Sciatic nerve (tissue), 2 donors: ENCODE data around the gene SESTD1. TPM values are rescaled to one million over a fixed set of nuclear protein-coding genes. Genes with fewer than 3 reads are reported as not detected.
"Not testable (repeated sequence)": the region's sequence is repeated elsewhere in the genome, so short reads cannot be mapped to it uniquely, and the experiment has no call there.

Experiments
- ATAC-seq: fragments of 200-7000 bp; cut with Tn5 transposase; one replicate; pipeline ENCODE4 v1.9.1; 2020; ENCODE audit warnings: mild to moderate bottlenecking, moderate library complexity
- DNase-seq: peaks from one replicate; pipeline ENCODE4 v3.0.0-alpha.2; 2020; ENCODE audit warnings: low spot score
- intact Hi-C: fragments of 100-400 bp; cut with DNase I; formaldehyde crosslinking; loops from one replicate; pipeline ENCODE4 v1.14.2; 2022
- total RNA-seq: library from RNA; stranded (reverse); fragmentation: NEBNext Ultra II Directional; extraction: Animal tissue kit (Norgen Biotek cat#: 25700); gene quantifications from one replicate; pipeline ENCODE4 v1.2.1, GENCODE V29; 2021
- donor health status: DM: no; HTN: no; CAD: no.
- donor health status: DM: no; HTN: no; CAD: no.

SESTD1 gene
- total RNA-seq, 1 donor from 2014 or later: 139 TPM

- intact Hi-C loops: no loop called here
Observed at GRCh38 chr2:179140571-179140970, 124.1 kb downstream of the SESTD1 start.

GRCh38 chr2:179139506-179139905 is 125.1 kb downstream of the SESTD1 start:
- DNase-seq: no peak
- ATAC-seq: no peak
- intact Hi-C loops: no loop called here

More at GRCh38 chr2:179140571-179140970, 124.1 kb downstream of the SESTD1 start:
- DNase-seq: no peak
- no peak for ATAC-seq

GRCh38 chr2:179137200-179137759 is 127.4 kb downstream of the SESTD1 start:
- ATAC-seq (no peak), DNase-seq (no peak)
- intact Hi-C loops: no loop called here

- intact Hi-C loops: no loop called here
- no peak for ATAC-seq
- no peak for DNase-seq
Observed at GRCh38 chr2:179133016-179133415, 131.6 kb downstream of the SESTD1 start.

- DNase-seq (no peak), ATAC-seq (no peak)
- intact Hi-C loops: no loop called here
Observed at GRCh38 chr2:179132076-179132475, 132.6 kb downstream of the SESTD1 start.

GRCh38 chr2:179130560-179130959 is 134.1 kb downstream of the SESTD1 start:
- intact Hi-C loops: no loop called here
- ATAC-seq (no peak), DNase-seq (no peak)

- ATAC-seq (no peak), DNase-seq (no peak)
- intact Hi-C loops: no loop called here
Observed at GRCh38 chr2:179129574-179130238, 134.9 kb downstream of the SESTD1 start.

- no peak for DNase-seq
- intact Hi-C loops: no loop called here
- no peak for ATAC-seq
Observed at GRCh38 chr2:179125404-179125803, 139.2 kb downstream of the SESTD1 start.

GRCh38 chr2:179124282-179124681 is 140.3 kb downstream of the SESTD1 start:
- intact Hi-C loops: no loop called here
- DNase-seq (no peak), ATAC-seq (no peak)

- ATAC-seq (no peak), DNase-seq (no peak)
- intact Hi-C loops: no loop called here
Observed at GRCh38 chr2:179123272-179123662, 141.4 kb downstream of the SESTD1 start.

- no peak for DNase-seq
- intact Hi-C loops: no loop called here
- ATAC-seq: peak; percentile 59
Observed at GRCh38 chr2:179107737-179108136, 156.9 kb downstream of the SESTD1 start.

GRCh38 chr2:179106676-179107428 is 157.8 kb downstream of the SESTD1 start:
- DNase-seq (no peak), ATAC-seq (peak; percentile 53)
- intact Hi-C loops: no loop called here

GRCh38 chr2:179106342-179106675 is 158.3 kb downstream of the SESTD1 start:
- ATAC-seq (no peak), DNase-seq (no peak)
- intact Hi-C loops: no loop called here

GRCh38 chr2:179104736-179105135 is 159.9 kb downstream of the SESTD1 start:
- intact Hi-C loops: no loop called here
- DNase-seq: no peak
- peak; percentile 46 for ATAC-seq

- intact Hi-C loops: no loop called here
- no peak for ATAC-seq
Observed at GRCh38 chr2:179098080-179098689, 166.4 kb downstream of the SESTD1 start.

GRCh38 chr2:179097131-179097530 is 167.5 kb downstream of the SESTD1 start:
- intact Hi-C loops: no loop called here
- no peak for DNase-seq
- no peak for ATAC-seq

More at GRCh38 chr2:179098080-179098689, 166.4 kb downstream of the SESTD1 start:
- DNase-seq: no peak

GRCh38 chr2:179096090-179096489 is 168.5 kb downstream of the SESTD1 start:
- DNase-seq: no peak
- ATAC-seq: peak; percentile 24
- intact Hi-C loops: no loop called here

- ATAC-seq, intact Hi-C loops, DNase-seq: not testable (repeated sequence)
Observed at GRCh38 chr2:179092912-179093311, 171.7 kb downstream of the SESTD1 start.

- intact Hi-C loops: no loop called here
- ATAC-seq (no peak), DNase-seq (no peak)
Observed at GRCh38 chr2:179082697-179083096, 181.9 kb downstream of the SESTD1 start.

- no peak for ATAC-seq
- DNase-seq: no peak
- intact Hi-C loops: no loop called here
Observed at GRCh38 chr2:179081954-179082353, 182.7 kb downstream of the SESTD1 start.
